A549 (cell line): ENCODE results near the gene PANX1. TPM values are rescaled to one million over a fixed set of nuclear protein-coding genes. Genes with fewer than 3 reads are reported as not detected.

Experiments
- ATAC-seq, 2 experiments: fragments of 200-7000 bp in 1 of 2; fragments of >200 bp in 1 of 2; cut with Nextera tagmentation in 1 of 2; cut with Tn5 transposase in 1 of 2; 3 replicates each; pipeline versions ENCODE4 v1.8.0 to v1.9.1; 2018 to 2020; ENCODE audit warnings: mild to moderate bottlenecking in 1 of 2, moderate library complexity in 1 of 2
- CTCF ChIA-PET: fragments of 300-600 bp; sonication (Branson Sonifier 250); formaldehyde crosslinking; extraction: SDS; loops from one replicate; lab custom pipeline; 2021; ENCODE audit warnings: antibody characterized with exemption, inconsistent platforms; lab: Yijun Ruan, JAX
- POLR2A ChIA-PET: fragments of 350-600 bp; formaldehyde crosslinking; extraction: SDS; loops from one replicate; lab custom pipeline; 2021; ENCODE audit warnings: antibody characterized with exemption, inconsistent platforms; lab: Yijun Ruan, JAX
- DNase-seq, 2 experiments: peaks; one replicate each; pipeline versions ENCODE4 v3.0.0 to v3.0.0-alpha.2; 2011 to 2016; ENCODE audit warnings: low read depth in 1 of 2, low spot score in 1 of 2
- FAIRE-seq: peaks from 2 replicates; lab custom pipeline; 2011; peaks lifted over from hg19 to GRCh38; lab: Jason Lieb, UNC
- H3K27ac ChIP-seq, 2 experiments: fragments of >200 bp; sonication (Bioruptor Twin); formaldehyde crosslinking; 3 replicates each; pipeline ENCODE4 v1.5.1; 2016 to 2017
- H3K4me1 ChIP-seq: fragments of >200 bp; sonication (Bioruptor Twin); formaldehyde crosslinking; 3 replicates; pipeline ENCODE4 v1.6.1; 2016
- H3K4me2 ChIP-seq: fragments of >200 bp; sonication (Bioruptor Twin); formaldehyde crosslinking; 3 replicates; pipeline ENCODE4 v1.6.1; 2016
- H3K4me3 ChIP-seq: fragments of >200 bp; sonication (Bioruptor Twin); formaldehyde crosslinking; 3 replicates; pipeline ENCODE4 v1.5.1; 2016
- H3K9me3 ChIP-seq: fragments of >200 bp; sonication (Bioruptor Twin); formaldehyde crosslinking; 3 replicates; pipeline ENCODE4 v1.6.1; 2016
- ATOH8 ChIP-seq: fragments of 250-450 bp; sonication (Bioruptor Pico); IDR thresholded peaks from 2 replicates; pipeline ENCODE4 v1.5.0; 2020; ENCODE audit warnings: low read depth, mild to moderate bottlenecking, moderate library complexity
- BCL3 ChIP-seq: fragments of >200 bp; sonication (Bioruptor Twin); formaldehyde crosslinking; IDR thresholded peaks from 3 replicates; pipeline ENCODE4 v1.6.1; 2016
- CHD2 ChIP-seq: fragments of 150-350 bp; IDR thresholded peaks from 2 replicates; pipeline ENCODE4 v1.6.1; 2014; ENCODE audit warnings: low read length; ENCODE audit not compliant: partially characterized antibody
- CHD4 ChIP-seq: fragments of 200-600 bp; sonication (generic); IDR thresholded peaks from 2 replicates; pipeline ENCODE4 v1.6.1; 2016; ENCODE audit warnings: antibody characterized with exemption, mild to moderate bottlenecking, borderline replicate concordance
- EHMT2 ChIP-seq: fragments of 200-600 bp; sonication (generic); IDR thresholded peaks from 2 replicates; pipeline ENCODE4 v1.6.1; 2016; ENCODE audit warnings: antibody characterized with exemption, low read depth, mild to moderate bottlenecking, moderate library complexity
- FOXS1 ChIP-seq: fragments of 250-450 bp; sonication (Bioruptor Pico); IDR thresholded peaks from 2 replicates; pipeline ENCODE4 v1.5.0; 2020; ENCODE audit warnings: mild to moderate bottlenecking, moderate library complexity
- HOXB5 ChIP-seq: fragments of 250-450 bp; sonication (Bioruptor Pico); IDR thresholded peaks from 2 replicates; pipeline ENCODE4 v1.5.0; 2020; ENCODE audit warnings: mild to moderate bottlenecking, moderate library complexity
- JUNB ChIP-seq: fragments of >200 bp; sonication (Bioruptor Twin); formaldehyde crosslinking; IDR thresholded peaks from 2 replicates; pipeline ENCODE4 v1.6.1; 2016
- KDM1A ChIP-seq: fragments of 200-600 bp; sonication (generic); IDR thresholded peaks from 2 replicates; pipeline ENCODE4 v1.6.1; 2016; ENCODE audit warnings: low read depth, mild to moderate bottlenecking
- KDM5A ChIP-seq: fragments of 200-600 bp; sonication (generic); IDR thresholded peaks from 2 replicates; pipeline ENCODE4 v1.6.1; 2016; ENCODE audit warnings: antibody characterized with exemption, mild to moderate bottlenecking
- MAFK ChIP-seq: fragments of 450-650 bp; IDR thresholded peaks from 2 replicates; pipeline ENCODE4 v1.6.1; 2014; ENCODE audit not compliant: partially characterized antibody
- MAX ChIP-seq: IDR thresholded peaks from 2 replicates; pipeline ENCODE4 v1.6.1; 2012
- MAZ ChIP-seq: fragments of 150-350 bp; IDR thresholded peaks from 2 replicates; pipeline ENCODE4 v1.6.1; 2014; ENCODE audit warnings: antibody characterized with exemption, low read depth, low read length, borderline replicate concordance
- NFE2L2 ChIP-seq: fragments of 150-350 bp; conservative IDR thresholded peaks from 2 replicates; pipeline ENCODE4 v1.6.1; 2014; ENCODE audit warnings: low read length
- PHF8 ChIP-seq: fragments of 200-600 bp; sonication (generic); IDR thresholded peaks from 2 replicates; pipeline ENCODE4 v1.6.1; 2016; ENCODE audit warnings: low read depth, mild to moderate bottlenecking, antibody characterized with exemption, moderate library complexity, borderline replicate concordance
- POLR2A ChIP-seq: IDR thresholded peaks from 2 replicates; pipeline ENCODE4 v1.6.1; 2012; ENCODE audit warnings: mild to moderate bottlenecking, low read length
- RAD21 ChIP-seq, 2 experiments: fragments of >200 bp in 1 of 2; sonication (Bioruptor Twin) in 1 of 2; formaldehyde crosslinking in 1 of 2; IDR thresholded peaks in 1 of 2; conservative IDR thresholded peaks in 1 of 2; 2 replicates in 1 of 2; 3 replicates in 1 of 2; pipeline ENCODE4 v1.6.1; 2012 to 2018; ENCODE audit warnings: inconsistent platforms in 1 of 2
- RCOR1 ChIP-seq: fragments of 150-350 bp; IDR thresholded peaks from 2 replicates; pipeline ENCODE4 v1.6.1; 2014; ENCODE audit warnings: antibody characterized with exemption, low read length, low read depth
- REST ChIP-seq: fragments of 200-600 bp; sonication (generic); IDR thresholded peaks from 2 replicates; pipeline ENCODE4 v1.6.1; 2016; ENCODE audit warnings: antibody characterized with exemption, mild to moderate bottlenecking, moderate library complexity
- RNF2 ChIP-seq: fragments of 200-600 bp; sonication (generic); IDR thresholded peaks from 2 replicates; pipeline ENCODE4 v1.6.1; 2016; ENCODE audit warnings: low read depth, mild to moderate bottlenecking, antibody characterized with exemption, moderate library complexity, borderline replicate concordance
- SMC3 ChIP-seq: fragments of >200 bp; sonication (Bioruptor Twin); formaldehyde crosslinking; IDR thresholded peaks from 3 replicates; pipeline ENCODE4 v1.6.1; 2018; ENCODE audit warnings: inconsistent platforms
- TFCP2L1 ChIP-seq: fragments of 250-450 bp; sonication (Bioruptor Pico); IDR thresholded peaks from 2 replicates; pipeline ENCODE4 v1.5.0; 2021; ENCODE audit warnings: mild to moderate bottlenecking
- USF2 ChIP-seq: fragments of 450-650 bp; IDR thresholded peaks from 2 replicates; pipeline ENCODE4 v1.6.1; 2014; ENCODE audit warnings: antibody characterized with exemption
- WGBS: methylation state at CpG from one replicate; pipeline ENCODE4 v1.1.6; 2017; ENCODE audit errors: missing lambda C conversion rate; 5-methylcytosine and 5-hydroxymethylcytosine counted together
- polyA plus RNA-seq, 4 experiments: library from polyadenylated mRNA; depleted of rRNA in 3 of 4; stranded (reverse); fragments of >200 nt; fragmentation: RNase III in 1 of 4; extraction: RNeasy Plus Mini Kit Qiagen cat#74134 plus additional on column Dnase treatment in 1 of 4; gene quantifications; 2 replicates in 3 of 4; 3 replicates in 1 of 4; pipeline ENCODE4 v1.2.3, GENCODE V29; 2011 to 2017

PANX1 gene
- polyA plus RNA-seq, 2 of the 4 experiments (the other 2 are of a cell fraction): 11.0 to 13.3 TPM

- ChIA-PET CTCF (interaction anchor here (1.1 to 1.2 kb wide), 2 partner anchors 18 to 231 kb away, joined by 3 read pairs; no protein-coding TSS in a partner anchor), POLR2A (no interaction called here)
- ATAC-seq: no peak
Measured at GRCh38 chr11:94153320-94153719, 24.7 kb downstream of the PANX1 start.

GRCh38 chr11:94154095-94154856 lies 25.6 kb downstream of the PANX1 start:
- WGBS: 36% methylated on average over 3 of the region's 3 CpGs
- POLR2A ChIA-PET: no interaction called here
- Histone ChIP-seq H3K4me2 (peak overlapping the region; percentile 21; the same call in 2 of the 3 replicates), H3K9me3 (no peaks in the 10 kb centered on the region), H3K27ac (no peak overlapping the region; a peak in 1 of 6 replicates), H3K4me3 (no peak overlapping the region), H3K4me1 (peaks cover 52% of the 10 kb centered on the region)
- ATAC-seq (no peak), DNase-seq (no peak), FAIRE-seq (no peak)
- CTCF ChIA-PET: interaction anchor here (0.8 to 1.6 kb wide), 4 partner anchors 10 to 232 kb away, joined by 3 to 4 read pairs (median 3); no protein-coding TSS in a partner anchor
- no peak for TF ChIP-seq TFCP2L1 (CRISPR knock-in tag)
- no peak for TF ChIP-seq POLR2A
- TF ChIP-seq KDM1A: no peak
- no peak for TF ChIP-seq MAFK
- TF ChIP-seq RCOR1: no peak
- TF ChIP-seq KDM5A: no peak
- no peak for TF ChIP-seq ATOH8 (CRISPR knock-in tag)
- no peak for TF ChIP-seq HOXB5 (CRISPR knock-in tag)
- no peak for TF ChIP-seq BCL3
- TF ChIP-seq SMC3: no peak

More at GRCh38 chr11:94153320-94153719, 24.7 kb downstream of the PANX1 start:
- FAIRE-seq (no peak), DNase-seq (no peak)
- Histone ChIP-seq H3K27ac (no peak overlapping the region; a peak in 1 of 6 replicates), H3K4me1 (peaks cover 61% of the 10 kb centered on the region), H3K9me3 (no peaks in the 10 kb centered on the region), H3K4me2 (no peak overlapping the region), H3K4me3 (no peak overlapping the region)
- TF ChIP-seq CHD4: no peak
- no peak for TF ChIP-seq MAX
- no peak for TF ChIP-seq SMC3
- no peak for TF ChIP-seq FOXS1 (CRISPR knock-in tag)
- no peak for TF ChIP-seq POLR2A
- no peak for TF ChIP-seq PHF8
- TF ChIP-seq REST: no peak
- TF ChIP-seq MAZ: no peak
- no peak for TF ChIP-seq JUNB
- TF ChIP-seq USF2: no peak
- TF ChIP-seq EHMT2: no peak
- no peak for TF ChIP-seq NFE2L2
- no peak for TF ChIP-seq CHD2
- TF ChIP-seq RAD21 (conservative IDR thresholded peaks at IDR 0.05 in 1 of 2, IDR thresholded peaks at IDR 0.05 in 1 of 2): no peak
- no peak for TF ChIP-seq RNF2
- TF ChIP-seq BCL3: no peak
- WGBS: 92% methylated on average over 3 of the region's 3 CpGs
